Measurements from ENCODE around the gene MS4A6E.

The MS4A6E gene

GRCh38 chr11:60326955-60327354 is at the start of gene MS4A6E:
Gene MS4A6E, plus strand, starts transcription at chr11:60327255. Its CDS starts 7,641 bp downstream, at chr11:60334896.
- H3K27ac ChIP-seq (ENCODE audit: low read depth, low read length, poor library complexity, severe bottlenecking): no peak within 1 kb of the TSS
- no peaks in the 10 kb centered on the region for H3K27me3 ChIP-seq (ENCODE audit: insufficient read depth, low read length)
- no peaks in the 10 kb centered on the region for H3K36me3 ChIP-seq (ENCODE audit: insufficient read depth, low read length)
- H3K4me2 ChIP-seq (ENCODE audit: low read length): no peak within 1 kb of the TSS
- H2AFZ ChIP-seq (ENCODE audit: low read length): no peak within 1 kb of the TSS
- H3K9me2 ChIP-seq (ENCODE audit: low read depth, low read length): no peaks in the 10 kb centered on the region
- no peaks in the 10 kb centered on the region for H4K20me1 ChIP-seq (ENCODE audit: insufficient read depth, low read length)
- no peaks in the 10 kb centered on the region for H3K9me3 ChIP-seq (ENCODE audit: low read length)
- no peak for TF ChIP-seq CTCF (IDR thresholded peaks at IDR 0.05; ENCODE audit: low read length)
- TF ChIP-seq EZH2 (IDR thresholded peaks at IDR 0.05; ENCODE audit: borderline replicate concordance, low read length): no peak
- H3F3A ChIP-seq (ENCODE audit: insufficient read depth, low read length): no peaks in the 10 kb centered on the region
- no peaks in the 10 kb centered on the region for H3K4me1 ChIP-seq (ENCODE audit: insufficient read depth, low read length, severe bottlenecking)
- no peaks in the 10 kb centered on the region for H3K79me2 ChIP-seq (ENCODE audit: insufficient read depth, low read length)
- no peak within 1 kb of the TSS for H3K9ac ChIP-seq (ENCODE audit: low read length)
- H3K4me3 ChIP-seq (ENCODE audit: low read depth, low read length, poor library complexity, severe bottlenecking): no peak within 1 kb of the TSS

- H3K36me3 ChIP-seq (ENCODE audit: insufficient read depth, low read length): no peaks in the 10 kb centered on the region
- no peak within 1 kb of the TSS for H3K27ac ChIP-seq (ENCODE audit: low read depth, low read length, poor library complexity, severe bottlenecking)
- H3F3A ChIP-seq (ENCODE audit: insufficient read depth, low read length): no peaks in the 10 kb centered on the region
- H3K9ac ChIP-seq (ENCODE audit: low read length): no peak within 1 kb of the TSS
- no peak within 1 kb of the TSS for H3K4me3 ChIP-seq (ENCODE audit: low read depth, low read length, poor library complexity, severe bottlenecking)
- TF ChIP-seq CTCF (IDR thresholded peaks at IDR 0.05; ENCODE audit: low read length) (no peak), EZH2 (IDR thresholded peaks at IDR 0.05; ENCODE audit: borderline replicate concordance, low read length) (no peak)
- no peak within 1 kb of the TSS for H3K4me2 ChIP-seq (ENCODE audit: low read length)
- no peaks in the 10 kb centered on the region for H3K27me3 ChIP-seq (ENCODE audit: insufficient read depth, low read length)
- no peaks in the 10 kb centered on the region for H3K9me2 ChIP-seq (ENCODE audit: low read depth, low read length)
- H3K9me3 ChIP-seq (ENCODE audit: low read length): no peaks in the 10 kb centered on the region
- H4K20me1 ChIP-seq (ENCODE audit: insufficient read depth, low read length): no peaks in the 10 kb centered on the region
- no peaks in the 10 kb centered on the region for H3K79me2 ChIP-seq (ENCODE audit: insufficient read depth, low read length)
- no peak within 1 kb of the TSS for H2AFZ ChIP-seq (ENCODE audit: low read length)
- H3K4me1 ChIP-seq (ENCODE audit: insufficient read depth, low read length, severe bottlenecking): no peaks in the 10 kb centered on the region
Observed at GRCh38 chr11:60280412-60280811, 46.6 kb upstream of the MS4A6E start, which contains the start of gene MS4A4A. Gene MS4A4A, plus strand, starts transcription at chr11:60280666. Its CDS starts 10 bp downstream, at chr11:60280676.

- Histone ChIP-seq H2AFZ (ENCODE audit: low read length) (no peak overlapping the region), H4K20me1 (ENCODE audit: insufficient read depth, low read length) (no peaks in the 10 kb centered on the region), H3K4me1 (ENCODE audit: insufficient read depth, low read length, severe bottlenecking) (no peaks in the 10 kb centered on the region), H3F3A (ENCODE audit: insufficient read depth, low read length) (no peaks in the 10 kb centered on the region), H3K27me3 (ENCODE audit: insufficient read depth, low read length) (no peaks in the 10 kb centered on the region), H3K9me3 (ENCODE audit: low read length) (no peaks in the 10 kb centered on the region), H3K36me3 (ENCODE audit: insufficient read depth, low read length) (no peaks in the 10 kb centered on the region), H3K4me2 (ENCODE audit: low read length) (no peak overlapping the region), H3K79me2 (ENCODE audit: insufficient read depth, low read length) (no peaks in the 10 kb centered on the region), H3K4me3 (ENCODE audit: low read depth, low read length, poor library complexity, severe bottlenecking) (no peak overlapping the region), H3K9me2 (ENCODE audit: low read depth, low read length) (no peaks in the 10 kb centered on the region), H3K9ac (ENCODE audit: low read length) (no peak overlapping the region), H3K27ac (ENCODE audit: low read depth, low read length, poor library complexity, severe bottlenecking) (no peak overlapping the region)
- TF ChIP-seq EZH2 (IDR thresholded peaks at IDR 0.05; ENCODE audit: borderline replicate concordance, low read length): no peak
- TF ChIP-seq CTCF (IDR thresholded peaks at IDR 0.05; ENCODE audit: low read length): no peak
Observed at GRCh38 chr11:60281485-60281884, 45.6 kb upstream of the MS4A6E start.

All from OCI-LY1 (cell line).